ENCODE measurements around the gene PGP. TPM values are rescaled to one million over a fixed set of nuclear protein-coding genes. Genes with fewer than 3 reads are reported as not detected.

The PGP gene
- total RNA-seq, 2 experiments from 2014 or later = 19.8 to 20.1 TPM

Other genes with a start within 250 kb of the PGP start
- gene RNF151, start 248.0 kb downstream of the PGP start, total RNA-seq = not detected
- 10 to 100 TPM; 54.4 to 56.0 TPM for gene TBL3, start 242.8 kb downstream of the PGP start, total RNA-seq
- under 1 TPM in 1 of 2 experiments, not detected in 1; 0.31 TPM for gene NOXO1, start 233.4 kb downstream of the PGP start, total RNA-seq
- gene GFER, start 230.6 kb downstream of the PGP start, total RNA-seq = 10 to 100 TPM; 33.5 to 33.9 TPM
- gene SYNGR3, start 224.9 kb downstream of the PGP start, total RNA-seq = 1 to 10 TPM; 5.4 to 7.2 TPM
- gene ZNF598, start 205.0 kb downstream of the PGP start, total RNA-seq = 10 to 100 TPM; 85.5 to 90.3 TPM
- 10 to 100 TPM; 24.3 to 28.3 TPM for gene NPW, start 195.1 kb downstream of the PGP start, total RNA-seq
- gene NHERF2, start 187.9 kb downstream of the PGP start, total RNA-seq = 1 to 10 TPM; 2.8 to 3.0 TPM
- gene NTHL1, start 167.0 kb downstream of the PGP start, total RNA-seq = 10 to 100 TPM; 28.2 to 29.8 TPM
- 10 to 100 TPM; 54.4 to 57.3 TPM for gene TSC2, start 166.9 kb downstream of the PGP start, total RNA-seq
- 10 to 100 TPM; 74.7 to 85.1 TPM for gene PKD1, start 78.9 kb downstream of the PGP start, total RNA-seq
- under 1 TPM; 0.34 to 0.49 TPM for gene RAB26, start 66.2 kb downstream of the PGP start, total RNA-seq
- 10 to 100 TPM; 74.8 to 80.2 TPM for gene TRAF7, start 59.1 kb downstream of the PGP start, total RNA-seq
- gene CASKIN1, start 18.2 kb downstream of the PGP start, total RNA-seq = 1 to 10 TPM; 4.4 to 7.2 TPM
- 10 to 100 TPM; 70.0 to 70.7 TPM for gene MLST8, start 9.4 kb downstream of the PGP start, total RNA-seq
- gene BRICD5, start 4.0 kb downstream of the PGP start, total RNA-seq = 1 to 10 TPM; 6.6 to 6.9 TPM
- gene E4F1, start 8.8 kb upstream of the PGP start, total RNA-seq = 10 to 100 TPM; 19.4 to 21.1 TPM
- under 1 TPM; 0.32 to 0.51 TPM for gene DNASE1L2, start 21.6 kb upstream of the PGP start, total RNA-seq
- 10 to 100 TPM; 37.4 to 40.5 TPM for gene ECI1, start 36.7 kb upstream of the PGP start, total RNA-seq
- gene RNPS1, start 53.3 kb upstream of the PGP start, total RNA-seq = 100 to 1,000 TPM; 334 to 358 TPM
- 1 to 10 TPM; 2.9 to 3.6 TPM for gene ABCA3, start 125.9 kb upstream of the PGP start, total RNA-seq
- 10 to 100 TPM; 43.5 TPM for gene CCNF, start 214.6 kb upstream of the PGP start, total RNA-seq
- 10 to 100 TPM; 23.2 to 30.7 TPM for gene TEDC2, start 245.3 kb upstream of the PGP start, total RNA-seq

Data from activated CD8-positive, alpha-beta T cell treated with anti-CD3 and anti-CD28 coated beads for 36 hours (primary cell).